ENCODE data around the gene FAM131C.

DNA sequence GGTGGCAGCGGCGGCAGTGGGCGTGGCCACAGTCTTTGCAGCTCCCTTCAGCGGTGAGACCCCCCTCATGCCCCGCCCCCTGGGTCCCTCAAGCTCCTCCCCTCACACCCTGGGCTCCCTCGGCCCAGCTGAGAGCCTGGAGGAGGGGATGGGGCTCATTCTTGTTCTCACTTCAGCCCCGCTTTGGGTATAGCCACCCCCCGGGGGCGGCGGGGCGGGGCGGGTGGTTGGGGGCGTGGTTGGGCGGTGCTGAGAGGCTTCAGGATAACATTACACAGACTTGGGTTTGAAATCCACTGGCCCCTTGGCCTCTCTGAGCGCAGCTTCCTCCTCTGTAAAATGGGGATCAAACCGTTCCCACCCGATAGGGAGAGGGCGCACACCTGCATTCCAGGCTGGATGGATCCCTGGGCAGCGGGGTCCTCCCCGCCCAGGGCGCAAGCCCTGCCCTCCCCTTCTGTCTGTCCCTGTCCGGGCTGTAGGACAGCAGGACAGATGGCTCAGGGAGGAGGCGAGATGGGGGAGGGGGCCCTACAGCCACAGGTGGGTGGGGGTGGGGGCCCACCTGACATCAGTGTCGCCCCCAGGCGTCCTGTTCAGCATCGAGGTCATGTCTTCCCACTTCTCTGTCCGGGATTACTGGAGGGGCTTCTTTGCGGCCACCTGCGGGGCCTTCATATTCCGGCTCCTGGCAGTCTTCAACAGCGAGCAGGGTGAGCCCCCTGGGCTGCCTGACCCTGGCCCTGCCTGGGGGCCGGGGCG is 46.5 kb downstream of the FAM131C start:
- TF ChIP-seq, protein P1, sequence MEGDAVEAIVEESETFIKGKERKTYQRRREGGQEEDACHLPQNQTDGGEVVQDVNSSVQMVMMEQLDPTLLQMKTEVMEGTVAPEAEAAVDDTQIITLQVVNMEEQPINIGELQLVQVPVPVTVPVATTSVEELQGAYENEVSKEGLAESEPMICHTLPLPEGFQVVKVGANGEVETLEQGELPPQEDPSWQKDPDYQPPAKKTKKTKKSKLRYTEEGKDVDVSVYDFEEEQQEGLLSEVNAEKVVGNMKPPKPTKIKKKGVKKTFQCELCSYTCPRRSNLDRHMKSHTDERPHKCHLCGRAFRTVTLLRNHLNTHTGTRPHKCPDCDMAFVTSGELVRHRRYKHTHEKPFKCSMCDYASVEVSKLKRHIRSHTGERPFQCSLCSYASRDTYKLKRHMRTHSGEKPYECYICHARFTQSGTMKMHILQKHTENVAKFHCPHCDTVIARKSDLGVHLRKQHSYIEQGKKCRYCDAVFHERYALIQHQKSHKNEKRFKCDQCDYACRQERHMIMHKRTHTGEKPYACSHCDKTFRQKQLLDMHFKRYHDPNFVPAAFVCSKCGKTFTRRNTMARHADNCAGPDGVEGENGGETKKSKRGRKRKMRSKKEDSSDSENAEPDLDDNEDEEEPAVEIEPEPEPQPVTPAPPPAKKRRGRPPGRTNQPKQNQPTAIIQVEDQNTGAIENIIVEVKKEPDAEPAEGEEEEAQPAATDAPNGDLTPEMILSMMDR (conservative IDR thresholded peaks at IDR 0.05): no peak
- no peak for TF ChIP-seq EZH2 (IDR thresholded peaks at IDR 0.05; ENCODE audit: low read depth)
